ENCODE results near the gene ZNRF1. TPM values are rescaled to one million over a fixed set of nuclear protein-coding genes. Genes with fewer than 3 reads are reported as not detected.

ZNRF1 gene
- total and polyA plus RNA-seq, 10 of the 15 experiments (the other 5 are each of a cell fraction or from before 2014, with no cell fraction given): 5.8 to 25.9 (median 14.3) TPM

DNA sequence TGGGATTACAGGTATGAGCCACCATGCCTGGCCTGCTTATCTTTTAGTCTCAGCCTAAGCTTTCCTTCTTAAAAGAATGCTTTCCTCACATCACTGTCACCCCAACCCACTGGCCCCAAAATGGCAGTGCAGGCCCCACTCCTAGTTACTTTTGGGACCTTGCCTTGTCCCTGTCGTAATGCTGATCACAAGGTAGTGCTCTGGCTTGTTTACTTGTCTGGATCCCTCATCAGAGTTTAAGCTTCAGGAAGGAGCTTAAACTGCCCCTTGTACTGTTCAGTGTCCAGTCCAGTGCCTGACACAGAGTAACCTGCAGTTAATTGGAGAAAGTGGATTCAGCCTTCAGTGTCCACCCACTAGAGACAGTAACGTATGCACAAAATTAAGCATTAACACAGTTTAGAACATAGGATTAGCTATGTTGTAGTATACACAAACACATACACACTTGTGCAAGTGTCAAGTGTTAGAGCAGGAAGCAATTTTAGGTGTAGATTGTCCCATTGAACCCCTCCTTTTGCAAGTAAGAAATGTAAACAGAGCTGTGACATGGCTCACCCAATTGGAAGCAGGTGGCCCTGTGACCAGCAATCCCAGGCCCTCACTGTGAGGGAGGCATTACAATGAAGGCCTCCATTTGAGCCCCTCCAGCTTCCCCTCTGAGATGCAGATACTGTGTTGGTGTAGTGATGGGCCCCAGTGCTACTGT lies 73.6 kb downstream of the ZNRF1 start:
- POLR2A ChIA-PET: interaction anchor here (1.1 to 1.4 kb wide), 3 partner anchors 13 to 61 kb away, joined by 3 to 4 read pairs (median 3); no protein-coding TSS in a partner anchor
- TF ChIP-seq, protein P1, sequence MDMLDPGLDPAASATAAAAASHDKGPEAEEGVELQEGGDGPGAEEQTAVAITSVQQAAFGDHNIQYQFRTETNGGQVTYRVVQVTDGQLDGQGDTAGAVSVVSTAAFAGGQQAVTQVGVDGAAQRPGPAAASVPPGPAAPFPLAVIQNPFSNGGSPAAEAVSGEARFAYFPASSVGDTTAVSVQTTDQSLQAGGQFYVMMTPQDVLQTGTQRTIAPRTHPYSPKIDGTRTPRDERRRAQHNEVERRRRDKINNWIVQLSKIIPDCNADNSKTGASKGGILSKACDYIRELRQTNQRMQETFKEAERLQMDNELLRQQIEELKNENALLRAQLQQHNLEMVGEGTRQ (IDR thresholded peaks at IDR 0.05; ENCODE audit: borderline replicate concordance, low read depth, low read length): no peak
- TF ChIP-seq FOXM1 (IDR thresholded peaks at IDR 0.05; ENCODE audit: low read depth, low read length) (no peak), ZNF274 (IDR thresholded peaks at IDR 0.05; ENCODE audit: insufficient read depth, insufficient read length) (no peak), CBX5 (IDR thresholded peaks at IDR 0.05; ENCODE audit: low read depth) (no peak), MYB (IDR thresholded peaks at IDR 0.05; ENCODE audit: borderline replicate concordance, low read depth, low read length) (no peak), SIX5 (IDR thresholded peaks at IDR 0.05; ENCODE audit: low read depth, low read length, severe bottlenecking) (no peak), ZNF217 (IDR thresholded peaks at IDR 0.05) (no peak), GATAD2B (conservative IDR thresholded peaks at IDR 0.05; ENCODE audit: low read depth) (no peak), RUNX3 (IDR thresholded peaks at IDR 0.05; ENCODE audit: low read length) (no peak), TCF12 (IDR thresholded peaks at IDR 0.05; ENCODE audit: low read depth, low read length) (no peak), NBN (IDR thresholded peaks at IDR 0.05) (no peak)
- TF ChIP-seq, protein P2, sequence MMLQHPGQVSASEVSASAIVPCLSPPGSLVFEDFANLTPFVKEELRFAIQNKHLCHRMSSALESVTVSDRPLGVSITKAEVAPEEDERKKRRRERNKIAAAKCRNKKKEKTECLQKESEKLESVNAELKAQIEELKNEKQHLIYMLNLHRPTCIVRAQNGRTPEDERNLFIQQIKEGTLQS (IDR thresholded peaks at IDR 0.05; ENCODE audit: borderline replicate concordance, extremely low read depth, low read depth, low read length): no peak
- TF ChIP-seq, protein P3, sequence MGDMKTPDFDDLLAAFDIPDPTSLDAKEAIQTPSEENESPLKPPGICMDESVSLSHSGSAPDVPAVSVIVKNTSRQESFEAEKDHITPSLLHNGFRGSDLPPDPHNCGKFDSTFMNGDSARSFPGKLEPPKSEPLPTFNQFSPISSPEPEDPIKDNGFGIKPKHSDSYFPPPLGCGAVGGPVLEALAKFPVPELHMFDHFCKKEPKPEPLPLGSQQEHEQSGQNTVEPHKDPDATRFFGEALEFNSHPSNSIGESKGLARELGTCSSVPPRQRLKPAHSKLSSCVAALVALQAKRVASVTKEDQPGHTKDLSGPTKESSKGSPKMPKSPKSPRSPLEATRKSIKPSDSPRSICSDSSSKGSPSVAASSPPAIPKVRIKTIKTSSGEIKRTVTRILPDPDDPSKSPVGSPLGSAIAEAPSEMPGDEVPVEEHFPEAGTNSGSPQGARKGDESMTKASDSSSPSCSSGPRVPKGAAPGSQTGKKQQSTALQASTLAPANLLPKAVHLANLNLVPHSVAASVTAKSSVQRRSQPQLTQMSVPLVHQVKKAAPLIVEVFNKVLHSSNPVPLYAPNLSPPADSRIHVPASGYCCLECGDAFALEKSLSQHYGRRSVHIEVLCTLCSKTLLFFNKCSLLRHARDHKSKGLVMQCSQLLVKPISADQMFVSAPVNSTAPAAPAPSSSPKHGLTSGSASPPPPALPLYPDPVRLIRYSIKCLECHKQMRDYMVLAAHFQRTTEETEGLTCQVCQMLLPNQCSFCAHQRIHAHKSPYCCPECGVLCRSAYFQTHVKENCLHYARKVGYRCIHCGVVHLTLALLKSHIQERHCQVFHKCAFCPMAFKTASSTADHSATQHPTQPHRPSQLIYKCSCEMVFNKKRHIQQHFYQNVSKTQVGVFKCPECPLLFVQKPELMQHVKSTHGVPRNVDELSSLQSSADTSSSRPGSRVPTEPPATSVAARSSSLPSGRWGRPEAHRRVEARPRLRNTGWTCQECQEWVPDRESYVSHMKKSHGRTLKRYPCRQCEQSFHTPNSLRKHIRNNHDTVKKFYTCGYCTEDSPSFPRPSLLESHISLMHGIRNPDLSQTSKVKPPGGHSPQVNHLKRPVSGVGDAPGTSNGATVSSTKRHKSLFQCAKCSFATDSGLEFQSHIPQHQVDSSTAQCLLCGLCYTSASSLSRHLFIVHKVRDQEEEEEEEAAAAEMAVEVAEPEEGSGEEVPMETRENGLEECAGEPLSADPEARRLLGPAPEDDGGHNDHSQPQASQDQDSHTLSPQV (IDR thresholded peaks at IDR 0.05): no peak
- TF ChIP-seq, protein P4, sequence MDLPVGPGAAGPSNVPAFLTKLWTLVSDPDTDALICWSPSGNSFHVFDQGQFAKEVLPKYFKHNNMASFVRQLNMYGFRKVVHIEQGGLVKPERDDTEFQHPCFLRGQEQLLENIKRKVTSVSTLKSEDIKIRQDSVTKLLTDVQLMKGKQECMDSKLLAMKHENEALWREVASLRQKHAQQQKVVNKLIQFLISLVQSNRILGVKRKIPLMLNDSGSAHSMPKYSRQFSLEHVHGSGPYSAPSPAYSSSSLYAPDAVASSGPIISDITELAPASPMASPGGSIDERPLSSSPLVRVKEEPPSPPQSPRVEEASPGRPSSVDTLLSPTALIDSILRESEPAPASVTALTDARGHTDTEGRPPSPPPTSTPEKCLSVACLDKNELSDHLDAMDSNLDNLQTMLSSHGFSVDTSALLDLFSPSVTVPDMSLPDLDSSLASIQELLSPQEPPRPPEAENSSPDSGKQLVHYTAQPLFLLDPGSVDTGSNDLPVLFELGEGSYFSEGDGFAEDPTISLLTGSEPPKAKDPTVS (IDR thresholded peaks at IDR 0.05; ENCODE audit: low read depth, low read length): no peak

More for the DNA sequence above, 73.6 kb downstream of the ZNRF1 start:
- ATAC-seq (no peak), DNase-seq (ENCODE audit: low read depth, low spot score) (no peak), FAIRE-seq (no peak)
- Histone ChIP-seq H3K4me3 (no peak overlapping the region), H3K9me3 (replicated peaks; ENCODE audit: control insufficient read depth, insufficient read depth, low read length) (no peaks in the 10 kb centered on the region), H3K36me3 (ENCODE audit: control insufficient read depth in 2 of 2, insufficient read depth in 2 of 2, low read length in 1 of 2) (no peaks in the 10 kb centered on the region), H3K4me2 (ENCODE audit: control insufficient read depth, insufficient read depth) (no peak overlapping the region), H3K27ac (ENCODE audit: control insufficient read depth, insufficient read depth) (no peak overlapping the region), H3K4me1 (ENCODE audit: control insufficient read depth, insufficient read depth, low read length) (peaks cover 21% of the 10 kb centered on the region), H3K27me3 (replicated peaks in 1 of 2; ENCODE audit: control insufficient read depth in 2 of 2, insufficient read depth in 2 of 2, low read length in 1 of 2) (no peaks in the 10 kb centered on the region), H3K9ac (ENCODE audit: control insufficient read depth, insufficient read depth, low read length) (no peak overlapping the region), H4K20me1 (ENCODE audit: control insufficient read depth, insufficient read depth) (no peaks in the 10 kb centered on the region), H2AFZ (ENCODE audit: control insufficient read depth, low read depth, low read length) (no peak overlapping the region), H3K79me2 (ENCODE audit: control insufficient read depth, insufficient read depth, low read length) (peaks cover 12% of the 10 kb centered on the region)
- in situ Hi-C loops (cut with MboI) (no loop called here), intact Hi-C loops (cut with micrococcal nuclease; ENCODE audit: unreplicated experiment) (no loop called here)
- CTCF ChIA-PET: interaction anchor here (0.8 to 1.2 kb wide), 5 partner anchors 26 to 210 kb away, joined by 3 read pairs; no protein-coding TSS in a partner anchor
- WGBS (ENCODE audit: insufficient coverage, insufficient replicate concordance, low lambda C conversion rate, missing lambda C conversion rate): 83% methylated on average over 2 of the region's 2 CpGs
- SMC1A ChIA-PET (ENCODE audit: uncharacterized antibody, unreplicated experiment): interaction anchor here (0.9 to 1.6 kb wide), 6 partner anchors 9 to 89 kb away, joined by 3 to 6 read pairs (median 3); no protein-coding TSS in a partner anchor
- BruUV-seq (replicated peaks): no TSS peak
- RAD21 ChIA-PET (ENCODE audit: unreplicated experiment): interaction anchor here (0.6 to 1.0 kb wide), 2 partner anchors 14 to 65 kb away, joined by 3 to 5 read pairs; no protein-coding TSS in a partner anchor

All from GM12878 (cell line).